GM21390 (cell line): Measurements from ENCODE around the gene OR2W1.

ENCODE experiments used
- ATAC-seq: cut with Tn5 transposase; IDR thresholded peaks from one replicate; pipeline ENCODE4 v1.9.1; 2021; ENCODE audit not compliant: unreplicated experiment

OR2W1 gene

DNA sequence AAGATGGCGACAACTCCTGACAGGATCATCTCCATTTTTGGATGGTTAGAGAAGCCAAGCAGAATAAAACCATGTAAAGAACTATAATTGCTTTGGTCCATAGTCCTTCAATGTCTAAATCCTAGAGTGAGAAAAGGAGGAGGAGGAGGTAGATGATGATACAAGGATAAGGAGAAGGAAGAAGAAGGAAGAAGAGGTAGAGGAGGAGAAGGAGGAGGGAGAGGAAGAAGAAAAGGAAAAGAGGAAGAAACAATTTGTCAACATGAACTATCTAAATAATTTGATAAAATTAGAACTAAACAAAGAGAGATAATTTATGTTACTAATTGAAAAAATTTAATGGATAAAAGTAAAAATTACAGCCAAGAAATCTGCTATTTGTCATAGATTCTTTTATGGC is at the start of gene OR2W1:
TSS of gene OR2W1 (minus strand) at position 101 of the 400 bp plus-strand sequence. CDS start at position 101, 0 bp downstream.
- ATAC-seq, result no peak

GRCh38 chr6:29092957-29093356 is 48.0 kb upstream of the OR2W1 start:
- ATAC-seq, result no peak

DNA sequence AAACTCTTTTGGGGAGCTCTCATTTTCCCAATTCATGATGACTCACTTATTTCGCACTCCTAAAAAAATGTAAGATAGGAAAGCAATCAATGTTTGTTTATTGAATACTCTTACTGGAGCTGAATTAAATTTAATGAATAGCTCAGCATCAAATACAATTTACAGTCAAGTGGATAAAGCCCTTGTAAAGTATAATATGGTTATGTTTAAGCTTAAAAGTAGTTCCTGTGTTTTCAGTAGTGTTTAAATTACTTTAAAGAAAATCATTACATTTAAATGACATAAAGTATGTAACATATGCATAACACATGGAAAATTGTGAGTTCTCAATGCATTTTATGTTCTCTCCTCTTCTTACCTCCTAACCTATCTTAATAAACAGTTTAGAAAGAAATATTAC is 42.2 kb upstream of the OR2W1 start, which contains the start of gene OR2B3:
TSS of gene OR2B3 (minus strand) at position 101 of the 400 bp plus-strand sequence. CDS start at position 36, 65 bp downstream.
- ATAC-seq, result no peak

DNA sequence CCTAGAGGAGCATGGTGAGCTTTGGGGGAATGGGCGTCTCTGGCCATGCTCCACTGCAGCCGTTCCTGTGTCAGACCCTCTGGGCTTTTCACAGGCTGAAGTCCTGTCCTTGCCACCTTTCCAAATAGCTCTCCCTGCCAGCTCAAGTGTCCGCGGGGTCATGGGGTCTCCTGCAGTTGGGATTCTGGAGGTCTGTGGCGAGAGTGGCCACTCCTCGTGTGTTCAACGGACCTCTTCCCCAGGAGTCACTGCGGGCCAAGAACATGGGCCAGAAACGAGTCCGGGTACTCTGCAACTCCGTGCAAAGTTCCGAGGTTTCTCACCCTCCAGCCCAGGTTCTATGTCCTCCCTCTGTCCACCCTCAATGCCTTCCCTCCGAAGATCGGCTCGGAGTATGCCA is 37.5 kb upstream of the OR2W1 start:
- no peak for ATAC-seq

- ATAC-seq, result no peak
Observed at GRCh38 chr6:29081312-29081711, 36.3 kb upstream of the OR2W1 start.

DNA sequence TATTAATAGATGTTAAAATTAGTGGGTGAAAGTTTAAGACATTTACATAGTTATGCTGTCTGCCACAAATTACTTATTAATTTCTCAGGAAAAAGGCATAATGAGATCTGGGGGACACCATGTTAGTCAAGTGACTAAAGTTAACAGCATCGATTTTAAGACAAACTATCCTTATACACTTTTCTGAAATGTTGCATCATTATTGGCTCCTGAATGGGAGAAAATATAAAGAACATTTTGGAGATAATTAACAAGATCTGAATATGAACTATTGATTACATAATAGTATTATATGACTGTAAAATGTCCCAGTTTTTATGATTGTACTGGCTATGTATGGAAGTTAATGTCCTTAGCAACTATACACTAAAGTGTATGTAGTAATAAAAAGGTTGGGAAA is 34.2 kb upstream of the OR2W1 start:
- ATAC-seq, result no peak

DNA sequence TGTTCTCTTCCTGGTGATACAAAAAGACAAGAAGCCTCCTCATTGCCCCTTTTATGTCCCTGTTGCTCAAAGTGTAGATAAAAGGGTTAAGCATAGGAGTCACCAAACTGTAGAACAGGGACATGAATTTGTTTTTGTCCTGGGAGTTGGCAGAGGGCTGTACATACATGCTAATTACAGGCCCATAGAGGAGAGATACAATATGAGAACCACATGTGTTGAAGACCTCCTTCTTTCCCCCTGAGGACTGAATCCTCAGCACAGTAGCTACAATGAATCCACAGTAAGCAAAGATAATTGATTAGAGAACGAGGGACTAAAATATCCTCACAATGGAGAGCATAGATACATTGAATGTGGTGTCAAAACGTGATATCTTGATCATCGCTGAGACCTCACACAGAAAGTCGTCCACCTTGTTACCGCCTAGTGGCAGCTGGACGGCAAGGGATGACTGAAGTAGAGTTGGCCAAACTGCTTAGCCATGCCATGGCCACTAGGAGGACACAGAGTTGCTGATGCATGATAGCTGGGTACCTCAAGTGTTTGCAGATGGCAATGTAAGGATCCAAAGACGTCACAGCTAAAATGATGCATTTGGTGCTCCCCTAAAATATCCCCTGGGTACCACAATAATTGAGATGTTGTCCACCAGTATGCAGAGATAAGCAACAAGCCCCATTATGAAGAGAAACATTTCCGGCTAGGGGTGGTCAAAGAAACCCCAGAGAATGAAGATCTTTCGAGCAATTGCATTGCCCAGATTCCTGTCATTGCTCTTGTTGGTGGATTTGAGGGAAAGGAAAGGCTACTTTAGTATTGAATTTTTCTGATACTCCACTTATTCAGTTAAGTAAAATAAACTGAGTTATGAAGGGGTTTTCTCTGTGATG is 27.1 kb upstream of the OR2W1 start:
- no peak for ATAC-seq

- ATAC-seq, result no peak
Observed at GRCh38 chr6:29051680-29052079, 6.7 kb upstream of the OR2W1 start.

DNA sequence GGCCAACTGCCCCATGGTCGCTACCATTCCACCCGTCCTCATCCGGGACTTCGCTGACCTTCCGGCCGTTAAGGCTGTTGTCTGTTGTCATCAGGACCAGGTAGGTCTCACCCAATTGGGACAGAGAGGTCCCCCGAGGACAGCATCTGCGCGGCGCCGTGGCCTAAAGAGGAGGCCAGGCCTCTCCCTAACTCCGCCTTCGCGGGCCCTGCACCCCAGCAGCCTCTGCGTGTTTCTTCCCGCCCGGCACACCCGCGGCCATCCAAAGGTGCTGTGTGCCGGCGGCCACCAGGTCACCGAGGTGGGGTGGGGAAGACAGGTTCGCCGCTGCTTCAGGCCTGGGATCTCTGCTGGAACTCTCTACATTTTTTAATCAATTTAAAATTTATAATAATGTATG is 9.0 kb downstream of the OR2W1 start:
- no peak for ATAC-seq

GRCh38 chr6:29028821-29029220 is 16.2 kb downstream of the OR2W1 start:
- no peak for ATAC-seq

DNA sequence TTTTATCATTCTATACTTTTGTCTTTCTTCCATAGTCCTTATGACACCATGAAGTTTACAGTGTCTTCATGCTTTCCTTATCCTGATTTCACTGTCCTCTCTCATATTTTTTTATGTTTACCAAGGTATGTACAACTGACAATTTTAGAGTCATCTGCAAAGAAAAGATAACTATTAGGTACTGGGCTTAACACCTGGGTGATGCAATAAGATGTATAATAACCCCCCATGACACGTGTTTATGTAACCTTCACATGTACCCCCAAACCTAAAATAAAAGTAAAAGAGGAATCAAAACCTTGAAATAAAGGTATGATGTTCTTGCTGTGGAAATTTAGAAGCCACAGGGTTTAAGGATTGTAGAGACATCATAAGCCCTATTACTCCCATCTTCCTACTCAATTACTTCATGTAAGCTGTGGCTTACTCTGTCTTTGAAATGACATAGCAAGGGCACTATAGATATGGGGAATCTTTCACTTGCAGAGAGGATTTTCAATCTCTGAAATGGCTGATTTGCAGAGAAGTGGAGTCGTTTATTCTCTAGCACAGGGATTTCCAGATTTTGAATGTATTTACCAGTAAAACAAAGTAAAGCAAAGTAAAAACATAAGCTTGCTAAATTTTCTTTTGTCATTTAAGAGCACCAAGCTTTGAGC is 18.9 kb downstream of the OR2W1 start:
- no peak for ATAC-seq

- ATAC-seq, result no peak
Observed at GRCh38 chr6:29021434-29021833, 23.5 kb downstream of the OR2W1 start.

GRCh38 chr6:29019629-29020028 is 25.3 kb downstream of the OR2W1 start:
- ATAC-seq, result no peak

DNA sequence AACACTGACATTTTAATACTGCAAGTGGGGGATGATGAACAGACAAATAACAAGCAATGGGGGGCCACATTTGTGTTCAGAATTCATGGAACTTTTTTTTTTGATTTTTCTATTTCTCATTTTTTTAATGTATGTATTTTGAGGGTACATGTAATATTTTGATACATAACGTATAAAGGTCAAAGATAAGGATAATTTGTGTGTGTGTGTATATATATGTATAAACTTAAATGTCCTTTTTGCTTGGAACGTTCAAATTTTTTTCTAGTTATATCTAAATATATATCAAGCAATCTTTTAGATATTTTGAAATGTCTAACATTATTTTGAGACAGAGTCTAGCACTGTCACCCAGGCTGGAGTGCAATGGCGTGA is 27.6 kb downstream of the OR2W1 start:
- no peak for ATAC-seq

DNA sequence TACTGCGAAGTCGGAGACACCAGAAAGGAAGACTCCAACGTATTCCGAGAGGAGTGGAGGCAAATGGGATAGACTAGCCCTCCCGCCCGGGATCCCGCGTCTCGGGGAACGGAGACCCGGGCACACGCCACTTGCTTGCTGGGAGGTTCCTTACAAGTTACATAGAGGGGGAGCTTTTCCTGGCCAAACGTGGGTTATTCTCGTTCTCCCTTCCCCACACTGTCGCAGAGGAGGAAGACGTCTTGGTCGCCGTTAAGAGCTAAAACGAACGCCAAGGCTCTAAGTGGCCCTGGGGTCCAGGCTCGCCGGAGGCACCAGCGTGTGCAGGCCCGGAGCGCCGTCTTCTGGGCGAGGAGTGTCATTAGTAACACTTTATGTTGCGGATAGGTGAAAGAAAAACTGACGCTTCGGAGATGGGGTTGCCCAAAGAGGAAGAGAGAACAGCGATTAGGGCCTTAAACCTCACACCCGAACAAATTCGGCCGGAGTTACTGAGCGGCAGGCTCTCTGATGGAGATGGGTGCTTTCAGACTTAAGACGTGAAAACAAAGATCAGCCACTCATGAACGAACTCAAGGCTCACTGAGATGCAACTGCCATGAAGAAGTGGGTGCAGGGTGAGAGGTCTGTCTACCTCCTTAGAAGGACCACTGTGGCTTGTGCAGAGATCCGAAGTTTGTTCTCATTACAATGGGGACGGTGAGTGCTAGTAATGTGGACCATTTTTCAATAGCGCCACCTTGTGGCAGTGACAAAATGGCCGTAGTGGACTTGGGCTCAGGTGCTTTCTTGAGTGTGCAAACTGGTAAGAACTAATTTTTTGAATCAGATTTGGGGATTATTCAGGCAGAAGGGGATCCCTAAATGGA is 28.2 kb downstream of the OR2W1 start:
- peak; percentile 85 for ATAC-seq

DNA sequence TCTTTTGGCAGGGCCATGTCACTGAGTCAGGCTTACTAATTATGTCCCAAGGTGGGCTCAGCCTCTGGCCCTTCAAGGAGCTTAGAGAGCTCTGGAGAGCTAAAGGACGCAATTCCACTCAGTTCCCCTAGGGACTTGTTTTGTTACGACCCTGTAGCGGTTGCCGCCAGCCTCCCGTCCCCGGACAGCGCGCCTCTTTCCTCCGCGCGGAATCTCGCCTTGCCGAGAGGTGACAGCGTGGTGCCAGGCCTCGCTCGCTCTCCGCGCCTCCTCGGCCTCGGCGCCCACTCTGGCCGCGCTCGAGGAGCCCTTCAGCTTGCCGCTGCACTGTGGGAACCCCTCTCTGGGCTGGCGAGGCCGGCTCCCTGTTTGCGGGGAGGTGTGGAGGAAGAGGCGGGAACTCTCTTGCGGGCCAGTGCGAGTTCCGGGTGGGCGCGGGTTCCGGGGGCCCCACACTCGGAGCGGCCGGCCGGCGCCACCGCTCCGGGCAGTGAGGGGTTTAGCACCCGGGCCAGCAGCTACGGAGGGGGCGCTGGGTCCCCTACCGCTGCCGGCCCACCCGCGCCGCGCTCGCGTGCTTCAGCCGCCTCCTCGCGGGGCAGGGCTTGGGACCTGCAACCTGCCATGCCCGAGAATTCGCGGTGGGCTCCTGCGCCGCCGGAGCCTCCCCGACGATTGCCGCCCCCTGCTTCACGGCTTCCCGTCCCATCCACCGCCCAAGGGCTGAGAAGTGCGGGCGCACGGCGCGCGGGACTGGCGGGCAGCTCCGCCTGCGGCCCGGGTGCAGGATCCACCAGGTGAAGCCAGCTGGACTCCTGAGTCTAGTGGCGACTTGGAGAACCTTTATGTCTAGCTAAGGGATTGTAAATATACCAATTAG is 30.0 kb downstream of the OR2W1 start:
- ATAC-seq, result no peak

DNA sequence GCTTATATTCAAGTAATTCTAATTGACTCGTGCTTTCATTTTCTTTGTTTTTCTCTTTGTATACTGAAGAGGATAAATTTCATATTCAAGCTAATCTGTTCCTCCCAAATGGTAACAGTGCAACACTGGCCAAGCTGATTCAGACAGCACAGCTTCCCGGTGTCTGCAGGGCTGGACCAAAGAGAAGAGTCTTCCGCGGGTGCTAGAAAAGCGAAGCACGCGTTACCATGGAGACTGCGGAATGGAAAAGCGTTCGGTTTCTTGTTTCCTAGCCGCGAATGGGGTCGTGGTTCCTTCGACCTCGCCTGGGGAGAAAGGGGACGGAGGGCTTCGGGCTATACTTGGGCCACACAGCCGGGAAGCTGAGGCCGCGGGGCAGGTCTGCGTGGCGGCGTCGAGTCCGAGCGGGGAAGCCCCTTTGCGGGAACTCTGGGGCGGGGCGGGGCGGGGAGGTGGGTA is 33.7 kb downstream of the OR2W1 start:
- no peak for ATAC-seq

- no peak for ATAC-seq
Observed at GRCh38 chr6:29009358-29009757, 35.6 kb downstream of the OR2W1 start.

- ATAC-seq, result no peak
Observed at GRCh38 chr6:29008089-29008488, 36.9 kb downstream of the OR2W1 start.

DNA sequence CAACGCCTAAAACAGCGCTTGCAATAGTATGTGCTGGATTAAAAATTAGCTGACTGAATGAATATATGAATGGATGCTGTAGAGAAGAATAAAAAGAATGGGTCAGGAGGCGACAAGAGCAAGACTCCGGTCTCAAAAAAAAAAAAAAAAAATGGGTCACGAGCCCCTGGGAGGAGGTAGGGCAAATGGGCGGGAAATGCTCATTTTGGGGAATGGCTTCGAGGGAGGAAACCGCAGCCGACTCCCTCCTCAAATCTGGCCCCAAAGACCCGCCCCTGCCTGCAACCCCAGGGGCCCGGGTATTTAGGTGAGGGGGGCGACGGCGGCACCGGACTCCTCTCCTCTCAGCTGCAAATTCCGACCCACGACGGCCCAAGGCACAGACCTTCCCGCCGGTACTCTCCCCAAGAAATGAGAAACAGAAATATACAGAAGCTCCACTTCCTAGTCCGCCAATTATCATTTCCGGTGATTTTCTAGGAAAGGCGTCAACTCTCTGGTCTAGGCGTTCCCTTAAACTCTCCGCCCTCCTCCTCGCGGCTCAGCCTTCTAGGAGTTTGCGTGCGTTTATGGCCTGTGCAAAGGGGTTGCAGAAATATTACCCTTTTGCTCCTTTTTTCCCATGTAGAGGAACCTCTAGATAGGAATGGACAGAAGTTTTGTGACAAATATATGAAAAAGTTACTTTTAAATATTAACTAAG is 39.6 kb downstream of the OR2W1 start, which contains the start of gene ZNF311:
TSS of gene ZNF311 (minus strand) at position 133 of the 703 bp plus-strand sequence. CDS start 1,361 bp downstream, outside the sequence.
- no peak for ATAC-seq
